ENCODE results near the gene CHAC1.
"Not testable (repeated sequence)": the region's sequence is repeated elsewhere in the genome, so short reads cannot be mapped to it uniquely, and the experiment has no call there.

Gene CHAC1

DNA sequence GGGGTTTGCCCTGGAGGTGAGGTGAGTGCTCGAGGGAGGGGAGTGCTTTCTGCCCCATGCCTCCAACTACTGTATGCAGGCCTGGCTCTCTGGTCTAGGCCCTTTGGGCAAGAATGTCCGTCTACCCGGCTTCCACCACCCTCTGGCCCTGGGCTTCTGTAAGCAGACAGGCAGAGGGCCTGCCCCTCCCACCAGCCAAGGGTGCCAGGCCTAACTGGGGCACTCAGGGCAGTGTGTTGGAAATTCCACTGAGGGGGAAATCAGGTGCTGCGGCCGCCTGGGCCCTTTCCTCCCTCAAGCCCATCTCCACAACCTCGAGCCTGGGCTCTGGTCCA, 14.8 kb upstream of the CHAC1 start:
- DNase-seq, result no peak

DNA sequence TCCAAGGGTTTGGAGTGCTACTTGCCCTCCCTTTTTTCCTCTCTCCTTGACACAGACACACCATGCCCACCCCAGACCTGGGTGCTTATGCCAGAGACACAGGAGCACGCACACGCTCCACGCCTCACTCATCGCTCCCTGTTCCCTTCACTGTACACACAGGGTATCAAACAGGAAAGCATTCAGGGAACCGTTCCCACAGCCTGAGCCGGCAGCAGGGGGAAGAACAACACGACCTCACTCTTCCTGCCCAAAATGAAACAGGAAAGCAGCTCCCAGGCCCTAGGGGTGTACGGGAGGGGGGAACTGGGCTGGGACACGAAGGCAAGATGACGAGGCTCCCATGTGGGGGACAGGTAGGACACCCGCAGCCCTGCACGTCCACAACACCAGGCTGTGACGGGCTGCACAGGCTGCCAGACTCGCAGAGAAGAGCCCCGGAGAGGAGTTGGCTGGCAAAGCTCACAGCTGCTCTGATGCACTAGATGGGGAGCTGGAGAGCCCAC, 12.9 kb upstream of the CHAC1 start:
- DNase-seq, result peak in 1 of 2 experiments; percentile 21

DNA sequence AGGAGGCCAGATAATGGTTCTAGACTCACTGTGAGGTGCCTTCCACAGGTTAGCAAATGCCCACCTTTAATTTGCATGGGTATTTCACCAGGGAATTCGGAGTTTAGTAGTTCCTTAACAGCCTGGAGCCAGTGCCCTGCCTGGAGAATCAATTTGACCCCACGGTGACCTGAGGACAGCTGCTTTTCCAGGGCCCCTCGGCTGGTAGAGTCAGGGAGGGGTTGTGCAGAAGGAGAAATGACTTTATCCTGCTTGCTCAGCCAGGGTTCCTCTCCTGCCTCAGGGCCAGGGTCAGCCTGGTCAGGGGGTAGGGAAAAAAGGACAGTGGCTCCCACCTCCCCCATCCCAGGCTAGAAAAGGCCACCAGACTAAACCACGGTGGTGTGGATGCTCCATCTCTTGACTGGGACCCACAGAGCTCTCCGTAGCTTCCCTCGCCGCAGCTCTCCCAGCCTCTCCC, 12.2 kb upstream of the CHAC1 start:
- DNase-seq, result no peak

DNA sequence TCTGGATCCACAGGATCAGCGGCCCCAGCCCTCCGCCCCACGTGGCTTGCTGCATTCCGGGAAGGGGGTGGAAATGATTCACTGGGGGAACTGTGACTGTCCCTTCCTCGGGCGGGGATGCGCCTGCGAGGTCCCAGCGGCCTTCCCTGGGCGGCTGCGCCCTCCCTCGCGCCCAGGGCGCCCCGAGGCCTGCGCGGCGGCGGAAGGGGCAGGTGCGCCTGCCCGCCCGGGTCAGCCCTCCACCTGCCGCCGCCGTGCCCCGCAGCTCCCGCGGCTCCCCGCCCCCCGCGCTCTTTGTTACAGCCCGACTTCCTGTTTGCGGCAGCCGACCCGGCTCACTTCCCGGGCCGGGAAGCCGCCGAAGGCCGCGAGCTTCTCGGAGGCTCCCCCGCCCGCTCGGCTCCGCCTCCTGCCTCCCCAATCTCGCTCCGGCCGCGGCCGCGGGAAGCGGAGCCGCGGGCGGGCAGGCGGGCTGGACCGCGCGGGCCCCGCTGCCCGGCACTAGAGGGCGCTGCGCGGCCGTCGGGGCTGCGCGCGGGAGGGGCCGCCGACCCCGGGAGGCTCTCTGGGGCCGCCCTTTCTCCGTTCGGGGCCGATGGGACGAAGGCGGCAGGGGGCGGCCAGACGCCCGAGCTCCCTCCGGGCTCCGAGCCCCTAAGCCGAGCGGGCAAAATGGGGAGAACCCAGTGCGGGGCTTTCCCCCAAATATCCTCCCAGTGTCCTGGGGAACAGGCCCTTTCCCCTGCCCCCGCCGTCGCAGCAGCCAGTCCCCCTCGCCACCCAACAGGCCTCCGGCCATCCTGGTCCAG, 11.5 kb upstream of the CHAC1 start:
- peak; percentile 68 to 88 for DNase-seq

DNA sequence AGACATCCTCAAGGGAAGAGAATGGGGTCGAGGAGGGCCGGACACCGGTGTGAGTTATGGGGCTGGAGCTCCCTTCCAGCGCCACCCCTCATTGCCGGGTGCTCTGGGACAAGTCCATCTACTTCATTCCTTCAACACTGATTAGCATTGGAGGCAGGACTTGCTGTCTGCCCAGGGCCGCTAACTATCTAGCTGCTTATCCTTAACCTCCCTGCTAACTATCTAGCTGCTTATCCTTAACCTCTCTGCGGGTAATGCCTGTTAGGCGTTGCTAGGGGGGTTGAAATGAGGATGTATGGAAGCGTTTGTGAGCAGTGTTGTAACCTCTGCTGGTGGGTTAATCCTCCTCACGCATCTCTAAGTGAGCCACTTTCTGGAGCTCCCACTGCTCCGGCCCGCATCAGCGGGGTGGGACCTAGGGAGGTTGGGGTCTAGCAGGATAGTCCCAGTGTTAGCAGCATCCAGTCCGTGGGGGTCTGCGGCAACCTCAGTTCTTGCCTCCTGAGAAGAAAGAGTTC, 10.9 kb upstream of the CHAC1 start:
- DNase-seq, result no peak

GRCh38 chr15:40942878-40943277, 10.4 kb upstream of the CHAC1 start:
- no peak for DNase-seq

DNA sequence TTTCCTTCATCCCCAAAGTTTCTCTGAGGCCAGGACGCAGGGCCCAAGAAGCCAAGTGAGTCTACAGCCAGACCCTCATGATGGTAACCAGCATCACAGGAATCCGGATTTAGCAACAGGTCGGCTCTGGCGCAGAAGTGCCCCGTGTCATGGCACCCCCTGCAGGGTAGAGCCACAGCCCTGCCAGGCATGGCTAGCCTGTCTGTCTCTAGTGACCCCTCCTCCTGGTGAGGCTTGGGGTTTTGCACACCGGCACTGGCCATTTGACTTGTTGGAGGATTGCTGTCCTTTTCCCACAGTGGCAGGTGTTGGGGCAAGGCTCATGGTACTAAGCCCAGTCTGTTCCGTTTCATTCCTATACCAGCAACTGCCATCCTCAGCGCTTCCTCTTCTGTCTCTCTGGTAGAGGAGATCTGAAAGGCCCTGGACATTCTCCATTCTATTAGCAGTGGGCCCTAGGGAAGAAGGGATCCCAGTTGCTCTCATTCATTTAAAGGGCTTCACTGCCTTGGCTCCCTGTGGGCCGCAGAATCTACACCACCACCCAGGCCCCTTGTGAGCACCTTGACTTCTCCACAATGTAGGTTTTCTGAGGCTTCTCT, 9.4 kb upstream of the CHAC1 start:
- no peak for DNase-seq

GRCh38 chr15:40944510-40945296, 8.6 kb upstream of the CHAC1 start:
- DNase-seq, result no peak

DNA sequence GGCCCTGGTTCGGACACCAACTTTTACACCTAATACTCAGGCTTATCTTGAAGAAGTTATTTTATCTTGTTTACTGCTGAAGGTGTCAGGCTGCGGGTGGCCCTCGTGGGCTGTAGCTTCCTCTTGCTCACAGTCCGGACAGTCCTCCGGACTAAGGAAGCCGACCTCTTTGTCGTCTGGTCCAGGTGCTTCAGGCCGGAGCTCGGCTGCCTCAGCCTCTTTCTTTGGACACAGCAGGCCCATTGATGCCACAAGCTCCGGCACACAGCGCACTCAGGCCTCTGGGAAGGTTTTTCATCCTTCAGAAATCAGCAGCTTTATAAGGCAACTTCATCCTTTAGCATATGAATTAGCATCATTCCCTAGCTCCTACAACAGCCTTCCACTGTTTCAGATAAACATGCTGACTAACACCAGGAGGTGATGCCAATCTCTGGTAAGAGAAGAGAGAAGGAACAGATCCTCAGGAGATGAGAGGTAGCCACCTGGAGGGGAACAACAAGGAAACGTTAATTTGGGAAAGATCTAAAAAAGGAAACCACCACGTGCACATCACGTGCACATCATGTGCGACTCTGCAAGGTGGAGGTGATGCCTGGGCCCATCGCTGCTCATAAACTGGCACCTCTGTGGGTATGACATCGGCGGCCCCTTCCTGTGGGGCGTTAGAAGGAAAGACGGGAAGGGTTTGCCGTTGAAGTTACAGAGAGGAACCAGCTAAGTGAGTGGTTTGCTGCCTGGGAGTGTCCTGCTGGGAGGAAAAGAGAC, 4.4 kb upstream of the CHAC1 start:
- DNase-seq, result no peak

DNA sequence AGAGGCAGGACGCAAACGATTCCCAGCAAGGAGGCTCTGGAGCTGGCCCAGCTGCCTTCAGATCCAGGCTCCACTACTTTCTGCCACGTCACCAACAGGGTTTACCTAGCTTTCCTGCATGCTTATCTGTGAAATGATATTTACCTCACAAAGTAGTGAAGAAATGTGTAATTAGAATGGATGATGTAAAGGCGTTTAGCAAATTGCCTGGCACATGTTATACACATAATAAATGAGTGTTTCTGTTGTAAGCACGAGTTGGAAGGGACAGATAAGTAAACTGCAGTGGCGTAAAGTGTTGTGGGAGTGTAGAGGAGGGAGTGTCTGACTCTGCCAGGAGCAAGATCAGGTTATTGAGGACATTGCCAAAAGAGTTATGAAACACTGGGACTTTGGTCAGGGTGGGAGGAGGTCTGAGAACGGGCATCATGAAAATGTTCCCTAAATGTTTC, 3.5 kb upstream of the CHAC1 start:
- no peak for DNase-seq

DNA sequence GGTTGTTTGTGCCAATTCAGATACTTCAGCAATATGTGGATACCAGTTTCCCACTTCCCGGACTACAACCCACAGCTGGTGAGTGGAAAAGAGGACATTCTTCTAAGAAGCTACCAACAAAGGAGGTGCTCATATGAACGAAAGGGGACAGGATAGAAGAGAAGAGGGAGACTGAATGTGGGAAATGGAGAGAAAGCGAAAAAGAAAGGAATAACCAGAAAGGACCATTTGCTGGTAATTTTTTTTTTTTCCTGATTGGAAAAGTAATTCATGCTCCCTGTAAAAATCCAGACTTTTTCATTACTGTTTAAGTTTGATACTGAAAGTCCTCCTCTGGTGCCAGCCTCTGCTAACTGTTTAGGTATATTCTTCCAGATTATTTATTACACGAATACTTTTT, 1.5 kb upstream of the CHAC1 start:
- no peak for DNase-seq

DNA sequence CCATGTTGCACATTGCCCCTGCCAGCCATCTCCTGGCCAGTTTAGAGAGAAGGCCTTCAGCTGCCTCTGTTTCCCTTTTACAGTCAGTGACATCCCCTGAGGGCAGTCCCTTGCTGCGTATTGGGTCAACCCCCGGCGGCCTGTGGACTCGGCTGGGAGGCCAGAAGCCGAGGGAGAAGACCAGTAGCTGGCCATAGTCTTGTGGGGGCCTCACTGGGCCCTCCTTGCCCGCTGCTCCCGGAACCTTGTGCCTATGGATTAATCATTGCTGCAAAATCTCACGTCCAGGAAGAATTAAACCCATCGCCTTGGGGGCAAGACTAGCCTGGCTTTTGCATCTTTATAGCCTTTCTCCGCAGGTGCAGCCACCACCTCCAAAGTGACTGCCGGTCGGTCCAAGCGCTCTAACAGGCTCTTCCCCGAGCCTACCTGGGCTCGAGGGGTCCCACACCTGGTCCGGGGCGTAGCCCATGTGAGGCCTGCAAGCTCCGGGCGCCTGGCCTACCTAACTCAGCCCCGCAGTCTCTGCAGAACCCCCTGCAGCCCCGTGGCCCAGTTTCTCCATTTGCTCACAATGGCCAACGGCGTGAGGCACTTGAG, 870 bp upstream of the CHAC1 start:
- no peak for DNase-seq

- DNase-seq, result no peak
Measured at GRCh38 chr15:40953713-40954074, 423 bp downstream of the CHAC1 start.

GRCh38 chr15:40954158-40954848, 1.0 kb downstream of the CHAC1 start:
- not testable (repeated sequence) for DNase-seq

DNA sequence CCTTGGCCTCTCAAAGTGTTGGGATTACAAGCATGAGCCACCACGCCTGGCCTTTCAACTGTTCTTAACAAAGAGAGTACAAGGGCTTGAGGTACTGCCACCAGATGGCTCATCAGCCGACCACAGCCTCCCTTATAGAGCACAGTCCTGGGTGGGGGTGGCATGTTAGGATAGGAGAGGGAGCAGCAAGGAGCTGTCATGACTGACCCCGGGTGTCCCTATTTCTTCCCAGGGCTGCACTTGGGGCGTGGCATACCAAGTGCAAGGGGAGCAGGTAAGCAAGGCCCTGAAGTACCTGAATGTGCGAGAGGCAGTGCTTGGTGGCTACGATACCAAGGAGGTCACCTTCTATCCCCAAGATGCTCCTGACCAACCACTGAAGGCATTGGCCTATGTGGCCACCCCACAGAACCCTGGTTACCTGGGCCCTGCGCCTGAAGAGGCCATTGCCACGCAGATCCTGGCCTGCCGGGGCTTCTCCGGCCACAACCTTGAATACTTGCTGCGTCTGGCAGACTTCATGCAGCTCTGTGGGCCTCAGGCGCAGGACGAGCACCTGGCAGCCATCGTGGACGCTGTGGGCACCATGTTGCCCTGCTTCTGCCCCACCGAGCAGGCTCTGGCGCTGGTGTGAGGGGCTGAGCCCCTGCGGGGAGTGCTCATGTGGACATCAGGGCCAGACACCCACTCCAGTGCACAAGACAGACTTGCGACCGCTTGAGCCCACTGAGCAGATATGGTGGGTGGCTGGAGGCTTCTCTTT, 2.1 kb downstream of the CHAC1 start:
- no peak for DNase-seq

- DNase-seq, result no peak
Measured at GRCh38 chr15:40955930-40956540, 2.8 kb downstream of the CHAC1 start.

GRCh38 chr15:40956541-40956982, 3.3 kb downstream of the CHAC1 start:
- no peak for DNase-seq

GRCh38 chr15:40957041-40957555, 3.8 kb downstream of the CHAC1 start:
- no peak for DNase-seq

DNA sequence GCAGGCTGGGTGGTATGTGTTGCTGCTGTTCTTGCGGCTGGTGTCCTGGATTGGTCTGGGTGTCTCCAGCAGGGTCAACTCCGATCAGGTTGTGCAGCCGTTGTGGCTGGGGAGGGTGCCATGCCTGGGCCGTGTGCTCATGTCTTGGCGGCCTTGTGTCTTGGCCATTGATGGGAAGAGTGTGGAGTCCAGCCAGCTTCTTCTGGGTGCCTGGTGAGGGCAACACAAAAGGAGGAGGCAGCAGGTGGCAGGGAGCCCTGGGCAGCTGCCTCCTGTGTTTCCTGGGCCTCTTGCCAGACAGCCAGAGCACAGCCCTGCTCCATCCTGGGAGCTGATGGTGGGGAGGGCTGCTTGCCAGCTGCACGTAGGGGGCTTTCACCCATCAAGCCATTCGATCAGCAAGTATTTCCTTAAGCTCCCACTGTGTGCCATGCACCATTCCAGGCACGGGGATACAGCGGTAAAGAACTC, 4.3 kb downstream of the CHAC1 start:
- peak; percentile 78 to 84 for DNase-seq

- DNase-seq, result no peak
Measured at GRCh38 chr15:40958146-40958545, 4.9 kb downstream of the CHAC1 start.
